GM03348 (cell line): Measurements from ENCODE around the gene QRICH2.
"Not testable (repeated sequence)": the region's sequence is repeated elsewhere in the genome, so short reads cannot be mapped to it uniquely, and the experiment has no call there.

Experiments
- DNase-seq: peaks from one replicate; pipeline ENCODE4 v3.0.0; 2012; ENCODE audit warnings: low spot score

QRICH2 gene

DNA sequence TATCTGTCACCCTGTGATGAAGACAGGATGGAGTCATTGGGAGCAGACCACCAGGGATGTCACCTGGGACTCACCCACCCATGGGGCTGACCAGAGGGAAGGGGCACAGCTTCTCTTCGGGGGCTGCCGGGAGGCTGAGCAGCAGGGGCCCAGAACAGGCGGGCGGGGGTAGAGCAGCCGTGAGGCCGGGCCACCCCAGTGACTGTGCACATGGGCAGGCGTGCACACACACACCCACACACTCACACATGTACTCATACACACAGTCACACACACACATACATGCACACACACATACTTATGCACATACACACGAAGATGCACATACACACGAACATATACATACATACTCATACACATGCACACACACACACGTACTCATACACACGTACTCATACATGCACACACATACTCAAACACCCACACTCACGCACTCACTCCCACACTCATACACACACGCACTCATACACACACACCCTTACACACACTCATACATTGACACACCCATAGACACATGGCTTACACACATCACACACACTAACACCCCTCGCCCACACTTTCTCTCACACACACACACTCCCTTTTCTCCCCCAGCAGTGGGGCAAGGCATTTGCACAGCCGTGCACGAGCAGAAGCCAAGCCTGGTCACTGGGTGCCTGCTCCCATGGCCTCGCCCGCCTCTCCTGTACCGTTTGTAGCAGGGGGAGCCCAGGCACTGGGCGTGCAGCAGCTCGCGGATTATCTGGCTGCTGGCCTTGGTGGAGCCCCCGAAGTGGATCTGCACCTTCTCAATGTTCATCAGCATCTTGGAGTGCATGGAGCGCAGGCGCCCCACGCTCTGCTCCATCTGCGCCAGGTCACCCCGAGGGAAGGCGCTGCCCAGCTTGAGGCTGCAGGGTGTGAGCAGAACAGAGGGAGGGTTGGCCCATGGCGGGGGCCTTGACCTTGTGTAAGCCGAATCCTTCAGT is 30.5 kb downstream of the QRICH2 start:
- DNase-seq = no peak

DNA sequence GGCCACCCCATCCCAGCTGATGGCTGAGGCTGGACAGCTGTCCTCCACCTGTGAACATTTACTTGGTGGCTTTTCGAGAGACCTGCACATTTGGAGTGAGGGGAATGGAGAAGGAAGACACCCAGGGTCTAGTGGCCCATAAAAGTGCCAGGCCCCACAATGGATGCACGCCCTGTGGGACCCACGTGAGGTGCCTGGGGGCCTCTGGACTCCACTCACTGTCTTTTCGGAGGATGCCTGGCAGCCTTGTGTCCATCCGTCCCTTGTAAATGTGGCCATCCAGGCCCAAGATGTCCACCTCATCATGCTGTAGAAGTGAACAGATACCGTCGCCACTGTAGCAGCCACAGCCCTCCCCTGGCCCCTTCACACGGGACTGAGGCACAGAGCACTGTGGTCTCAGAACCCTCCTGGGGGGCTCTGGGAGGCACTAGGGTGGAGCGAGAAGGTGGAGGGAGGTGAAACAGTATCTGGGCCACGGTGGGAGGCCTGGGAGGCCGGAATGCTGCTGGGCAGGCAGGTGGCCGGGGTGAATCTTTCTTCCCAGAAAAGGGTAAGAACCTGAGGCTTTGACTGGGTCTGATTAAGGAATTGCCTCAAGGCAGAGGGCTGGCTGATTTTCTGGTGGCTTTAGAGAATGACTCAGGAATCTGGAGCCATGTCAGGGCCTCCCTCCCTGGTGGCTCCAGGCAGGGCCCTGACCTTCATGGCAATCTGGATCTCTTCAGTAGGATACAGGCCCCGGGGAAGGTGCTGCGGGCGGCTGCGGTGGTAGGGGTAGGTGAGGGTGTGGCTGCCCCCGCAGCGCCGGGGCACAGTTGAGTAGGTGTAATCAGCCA is 31.4 kb downstream of the QRICH2 start:
- peak; percentile 62 for DNase-seq

DNA sequence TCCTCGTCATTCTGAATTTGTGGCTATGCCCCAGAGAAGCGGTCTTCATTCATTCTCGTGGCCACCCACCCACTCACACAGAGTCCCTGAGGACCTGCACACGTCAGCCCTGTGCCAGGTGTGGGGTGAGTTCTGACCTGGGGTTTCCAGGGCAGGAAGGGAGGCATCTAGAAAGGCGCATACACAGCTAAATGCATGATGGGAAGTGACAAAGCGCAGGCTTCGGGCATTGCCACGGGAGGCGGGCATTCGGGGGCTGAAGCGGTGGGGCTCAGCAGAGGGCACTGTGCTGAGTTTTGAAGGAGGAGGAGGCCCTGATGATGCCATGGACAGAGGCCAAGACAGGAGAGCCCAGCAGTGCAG is 32.0 kb downstream of the QRICH2 start:
- DNase-seq = no peak

DNA sequence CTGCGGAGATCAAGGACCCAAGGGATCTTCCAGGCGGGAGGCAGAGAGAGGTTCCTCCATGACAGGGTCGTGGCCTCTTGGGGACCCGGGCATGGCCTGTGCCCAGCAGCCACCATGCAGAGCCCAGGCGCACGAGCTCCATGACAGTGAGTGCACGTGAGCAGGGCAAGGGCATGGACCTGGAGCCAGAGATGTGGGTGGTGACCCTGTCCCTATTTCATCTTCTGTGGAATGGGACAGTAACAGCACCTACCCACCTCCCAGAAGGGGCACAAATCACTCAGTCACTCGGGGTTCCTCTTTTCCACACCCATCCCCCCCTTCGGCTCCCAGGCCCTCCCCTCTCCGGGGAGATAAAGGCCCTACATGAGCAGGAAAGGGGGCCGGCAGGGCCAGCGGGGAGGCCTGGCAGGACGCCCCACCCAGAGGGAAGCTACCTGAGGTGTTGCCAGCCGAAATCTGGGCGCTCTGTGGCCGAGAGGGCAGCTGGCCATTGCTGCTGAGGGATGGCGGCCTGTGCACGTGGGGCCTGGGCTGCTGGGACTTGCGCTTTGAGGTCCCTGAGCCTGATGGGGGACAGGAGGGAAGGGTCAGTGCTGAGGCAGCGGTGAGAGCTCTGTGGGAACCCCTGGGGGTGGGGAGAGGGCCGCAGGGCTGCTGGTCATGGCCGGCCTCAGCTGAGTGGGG is 32.6 kb downstream of the QRICH2 start:
- no peak for DNase-seq

DNA sequence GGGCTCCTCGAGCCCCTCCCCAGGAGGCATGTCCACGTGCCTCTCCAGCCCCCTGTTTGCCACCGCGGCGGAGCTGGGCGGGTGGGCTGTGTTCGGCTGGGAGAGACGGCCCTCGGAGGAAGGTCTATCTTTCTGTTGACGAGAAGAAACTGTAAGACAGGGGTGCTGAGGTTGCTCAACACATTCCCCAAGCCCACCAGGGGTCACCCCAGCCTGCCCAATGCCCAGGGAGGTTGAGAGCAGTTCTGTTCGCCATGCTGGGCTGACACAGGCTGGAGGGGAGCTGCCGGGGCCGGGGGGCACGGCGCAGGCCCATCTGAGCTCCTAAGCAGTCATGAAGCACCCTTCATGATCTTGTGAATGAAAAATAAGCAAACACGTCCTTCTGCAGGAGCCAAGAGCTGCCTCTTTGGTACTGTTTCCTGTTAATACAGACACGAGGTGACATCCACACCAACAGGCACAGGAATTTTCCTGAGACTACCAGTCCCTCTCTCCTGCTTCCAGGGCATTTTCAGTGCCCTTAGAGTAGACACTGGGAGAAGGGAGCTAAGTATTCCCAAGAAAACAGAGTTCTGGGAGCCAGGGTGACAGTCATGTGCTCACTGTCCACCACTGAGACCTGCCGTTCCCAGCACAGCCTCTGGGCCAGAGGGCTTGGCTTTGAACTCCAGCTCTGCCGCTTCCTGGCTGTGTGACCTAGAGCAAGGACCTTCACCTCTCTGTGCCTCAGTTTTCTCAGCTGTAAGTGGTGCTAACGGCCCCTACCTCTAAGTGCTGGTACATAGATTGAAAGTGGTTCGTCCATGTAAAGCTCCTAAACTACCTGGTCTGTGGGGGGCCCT is 33.7 kb downstream of the QRICH2 start:
- no peak for DNase-seq

DNA sequence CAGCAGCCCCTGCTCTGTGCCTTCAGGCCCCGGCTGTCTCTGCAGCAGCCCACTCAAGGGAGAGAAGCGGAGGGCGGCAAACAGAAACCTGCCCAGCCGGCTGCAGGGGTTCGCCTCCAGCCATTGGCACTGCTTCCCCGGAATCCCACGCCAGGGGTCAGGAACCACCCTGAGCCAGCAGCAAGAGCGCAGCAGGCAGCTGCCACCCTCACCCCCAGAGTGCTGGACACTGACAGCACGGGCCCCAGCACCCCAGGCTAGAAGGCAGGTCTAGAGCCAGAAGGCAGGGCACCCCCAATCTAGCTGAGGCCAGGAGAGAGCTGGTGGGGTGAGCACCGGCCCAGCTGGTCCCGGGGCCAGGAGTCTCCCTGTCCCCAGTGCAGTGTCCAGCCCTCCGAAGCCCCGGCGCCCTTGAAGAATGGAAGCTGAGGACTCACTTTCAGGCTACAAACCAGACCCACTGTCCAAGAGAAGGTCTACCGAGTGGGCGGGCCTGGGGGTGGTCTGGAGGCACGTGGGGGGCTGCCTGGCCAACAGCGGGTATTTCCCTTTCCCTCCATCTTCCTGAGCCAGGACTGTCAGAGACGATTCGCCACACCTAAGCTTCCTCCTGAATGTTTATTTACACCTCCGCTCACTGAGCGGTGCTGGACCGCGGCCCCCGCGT is 34.5 kb downstream of the QRICH2 start:
- no peak for DNase-seq

DNA sequence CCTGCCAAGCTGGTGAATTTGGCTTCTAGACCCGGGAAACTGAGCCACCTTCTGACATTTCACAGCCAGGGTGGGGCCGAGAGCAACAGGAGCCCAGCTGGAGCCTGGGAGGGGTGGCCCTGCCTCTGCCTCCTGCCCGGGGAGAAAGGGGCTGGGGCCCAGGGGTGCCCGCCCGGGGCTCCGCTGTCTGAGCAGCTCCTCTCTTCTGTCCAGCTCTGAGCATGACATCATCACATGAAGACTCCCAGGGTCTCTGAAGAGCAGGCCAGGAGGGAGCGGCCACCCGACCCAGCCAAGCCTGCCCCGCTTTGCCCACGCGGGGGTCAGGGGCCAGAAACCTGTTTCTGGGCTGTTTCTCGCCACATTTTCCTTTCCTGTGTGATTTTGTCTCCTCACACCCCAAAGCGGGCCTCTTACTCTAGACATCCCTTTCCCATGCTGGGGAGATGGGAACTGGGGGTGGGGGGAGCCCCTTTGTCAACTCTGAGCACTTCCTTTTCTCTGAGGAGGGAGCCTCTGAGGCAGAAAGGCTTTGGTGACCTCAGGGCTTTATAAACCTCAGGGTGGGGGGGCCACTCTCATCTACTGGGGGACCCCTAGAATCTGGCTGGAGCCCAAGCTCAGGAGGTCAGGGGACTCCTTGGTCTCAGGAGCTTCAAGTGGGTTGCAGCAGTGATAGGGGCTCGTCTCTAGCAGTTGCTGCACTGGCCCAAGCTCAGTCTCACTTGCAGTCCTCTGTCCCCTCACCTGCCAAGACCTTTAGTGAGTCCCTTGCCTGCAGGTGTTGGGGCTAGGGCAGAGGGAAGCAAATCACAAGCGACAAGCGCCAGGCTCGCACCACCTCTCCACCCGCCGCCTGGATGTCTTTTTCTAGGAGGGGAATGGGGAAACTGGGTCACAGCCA is 35.3 kb downstream of the QRICH2 start:
- no peak for DNase-seq

DNA sequence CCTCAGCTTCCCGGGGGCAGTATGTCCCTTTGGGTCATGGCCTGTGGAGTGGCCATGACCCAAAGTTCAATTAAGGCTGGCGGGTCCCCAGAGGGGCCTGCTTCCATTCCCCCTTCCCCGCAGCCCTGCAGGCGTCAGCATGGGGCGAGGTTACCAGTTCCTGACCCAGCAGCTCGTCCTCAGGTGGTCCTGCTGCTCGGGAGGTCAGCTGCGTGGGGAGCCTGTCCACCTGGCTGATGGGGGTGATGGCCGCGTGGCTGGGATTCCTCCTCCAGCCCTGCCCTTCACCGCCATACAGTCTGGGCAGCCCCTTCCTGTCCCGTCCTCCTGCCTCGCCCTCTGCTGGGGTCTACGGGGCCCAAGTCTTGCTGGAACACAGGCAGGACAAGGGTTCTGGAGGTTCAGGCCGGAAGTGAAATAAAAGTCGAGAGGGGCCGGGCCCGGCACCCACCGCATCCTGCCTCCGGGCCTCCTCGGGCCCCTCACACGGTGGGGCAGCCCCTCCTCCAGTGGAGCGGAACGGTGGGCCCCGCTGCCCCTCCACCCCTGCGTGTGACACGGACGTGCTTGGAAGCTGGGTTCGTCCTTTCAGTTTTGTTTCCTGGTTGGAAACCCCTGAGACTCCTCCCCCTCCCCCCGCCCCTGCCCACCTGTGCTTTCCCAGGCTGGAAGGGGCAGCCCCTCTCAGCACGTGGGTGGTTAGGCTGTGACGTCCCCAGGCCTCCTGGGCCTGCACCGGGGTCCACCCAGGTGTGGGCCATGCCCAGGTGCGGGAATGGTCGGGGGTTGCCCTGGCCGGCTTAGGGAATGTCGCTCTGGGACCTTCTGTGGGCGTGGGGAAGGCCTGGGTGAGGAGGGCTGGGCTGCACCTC is 36.2 kb downstream of the QRICH2 start:
- DNase-seq = no peak

DNA sequence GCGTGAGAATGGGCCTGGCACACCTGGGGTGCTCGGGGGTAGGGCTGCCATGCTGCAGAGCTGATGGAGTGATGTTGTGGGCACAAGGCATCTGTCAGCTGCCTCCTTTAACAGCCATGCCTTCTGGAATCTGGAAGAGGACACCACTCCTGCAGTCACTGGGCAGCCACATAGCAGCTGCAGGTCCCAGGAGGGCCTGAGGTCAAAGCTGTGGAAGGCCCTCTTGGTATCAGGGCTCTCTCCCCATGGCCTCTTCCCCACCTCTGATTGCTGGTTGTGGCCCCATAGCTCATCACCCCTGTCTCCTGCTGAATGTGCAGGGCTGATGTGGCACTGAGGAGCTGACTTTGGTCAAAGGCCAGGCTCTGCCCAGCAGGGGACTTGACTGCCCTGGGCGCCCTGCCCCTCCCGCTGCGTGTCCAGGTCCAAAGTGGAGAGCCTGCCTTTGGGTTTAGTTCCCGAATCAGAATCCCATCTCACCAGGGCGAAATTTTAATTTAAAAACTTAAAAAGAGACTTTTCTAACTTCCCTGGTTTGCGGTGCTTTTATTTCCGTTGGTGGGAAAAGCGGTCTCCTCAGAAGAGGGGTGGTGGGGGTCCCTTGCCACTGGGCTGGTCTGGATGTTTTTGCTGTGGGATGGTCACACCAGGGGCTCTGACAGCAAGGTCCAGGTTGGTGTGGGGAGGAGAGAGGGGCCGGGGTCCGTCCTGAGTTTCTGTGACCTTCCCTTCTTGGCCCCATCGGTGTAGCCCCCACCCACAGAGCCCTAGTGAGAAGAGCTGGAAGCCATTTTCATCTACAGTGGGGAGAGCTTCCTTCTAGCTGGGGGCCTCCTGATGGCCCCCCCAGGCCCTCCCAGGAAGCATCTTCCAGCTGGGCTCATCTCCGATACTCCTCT is 37.1 kb downstream of the QRICH2 start:
- no peak for DNase-seq

DNA sequence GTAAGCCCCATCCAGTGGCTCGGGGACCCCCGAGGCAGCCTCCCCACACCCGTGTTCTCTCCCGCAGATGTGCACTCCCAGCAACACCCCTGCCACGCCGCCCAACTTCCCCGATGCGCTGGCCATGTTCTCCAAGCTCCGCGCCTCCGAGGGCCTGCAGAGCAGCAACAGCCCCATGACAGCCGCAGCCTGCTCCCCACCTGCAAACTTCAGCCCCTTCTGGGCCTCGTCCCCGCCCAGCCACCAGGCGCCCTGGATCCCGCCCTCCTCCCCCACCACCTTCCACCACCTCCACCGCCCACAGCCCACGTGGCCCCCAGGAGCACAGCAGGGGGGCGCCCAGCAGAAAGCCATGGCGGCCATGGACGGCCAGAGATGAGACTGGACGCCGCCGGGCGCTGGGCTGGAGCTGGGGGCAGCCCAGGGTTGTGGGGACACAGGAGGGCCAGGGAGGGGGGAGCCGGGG is 37.9 kb downstream of the QRICH2 start:
- no peak for DNase-seq

DNA sequence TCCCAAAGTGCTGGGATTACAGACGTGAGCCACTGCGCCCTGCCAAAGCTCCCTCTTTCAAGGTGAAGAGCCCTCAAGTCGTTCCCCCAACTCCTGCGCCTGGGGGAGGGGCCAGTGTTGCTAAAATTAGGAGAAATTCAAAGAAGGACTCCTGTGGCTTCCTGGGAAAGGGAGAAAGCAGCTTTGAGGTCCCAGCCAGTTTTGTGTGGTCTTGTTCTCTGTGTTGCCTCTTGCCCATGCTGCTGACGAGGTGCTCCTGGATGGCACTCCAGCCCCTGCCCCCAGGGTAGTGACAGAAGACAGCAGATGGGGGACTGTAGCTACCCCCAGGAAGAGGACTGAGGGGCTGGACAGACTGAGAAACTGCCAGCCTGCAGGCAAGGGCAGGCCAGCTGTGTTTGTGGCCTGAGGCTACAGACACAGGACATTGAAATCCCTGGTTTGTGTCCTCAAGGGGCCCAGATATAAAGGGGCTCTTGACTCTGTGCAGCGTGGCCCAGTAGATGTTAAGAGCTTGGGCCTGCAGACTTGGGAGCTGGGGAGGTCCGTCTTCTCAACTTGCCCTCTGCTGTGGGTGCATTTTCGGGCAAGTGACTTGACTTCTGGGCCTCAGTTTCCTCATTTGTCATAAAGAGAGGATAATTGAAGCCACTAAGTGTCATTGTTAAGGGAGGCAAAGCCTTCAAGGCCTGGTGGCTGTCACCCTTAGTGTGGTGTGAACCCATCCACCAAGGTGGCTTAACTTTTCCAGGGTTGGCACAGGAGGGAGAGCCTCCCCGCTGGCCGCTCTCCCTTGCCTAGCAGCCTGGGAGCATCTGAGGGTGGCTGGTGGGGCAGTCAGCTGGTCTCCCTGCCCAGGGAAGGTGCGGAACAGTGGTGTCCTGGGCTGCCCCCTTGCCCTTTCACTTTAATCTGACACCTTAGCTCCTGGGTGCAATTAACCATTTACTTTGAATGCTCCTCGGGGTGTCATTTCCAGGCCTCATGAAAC is 38.8 kb downstream of the QRICH2 start:
- no peak for DNase-seq

DNA sequence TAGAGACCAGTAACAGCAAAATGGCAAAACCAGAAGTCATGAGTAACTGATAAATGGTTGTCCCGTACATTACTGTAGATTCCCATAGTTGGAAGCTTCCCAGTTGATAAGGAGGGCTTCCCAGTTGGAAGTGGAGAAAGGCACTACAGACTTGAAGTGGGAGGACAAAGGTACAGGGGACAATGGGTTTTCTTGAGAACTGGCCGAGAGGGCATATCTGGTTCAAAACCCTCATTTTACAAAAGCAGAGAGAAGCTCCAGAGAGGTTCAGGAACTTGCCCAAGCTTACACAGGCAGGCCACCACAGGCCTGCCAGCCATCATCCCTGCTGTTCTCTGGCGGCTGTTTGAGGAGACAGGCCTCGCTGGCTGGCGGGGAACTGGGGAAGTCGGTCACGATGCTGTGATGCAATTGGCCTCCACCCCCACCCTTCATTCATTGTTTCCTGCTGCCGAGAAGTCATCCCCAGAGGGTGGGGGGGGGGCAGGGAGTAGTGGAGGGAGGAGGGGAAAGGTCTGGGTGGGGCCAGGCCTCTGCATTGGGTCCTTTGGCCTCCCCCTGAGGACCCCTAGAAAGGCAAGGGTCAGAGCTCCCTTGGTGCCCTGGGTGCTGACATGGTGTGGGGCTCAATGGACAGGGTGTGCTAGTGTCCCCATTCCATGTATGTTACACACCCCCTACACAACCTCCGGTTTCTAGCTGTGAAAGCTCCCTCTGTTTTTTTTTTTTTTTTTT is 39.9 kb downstream of the QRICH2 start:
- peak; percentile 83 for DNase-seq

DNA sequence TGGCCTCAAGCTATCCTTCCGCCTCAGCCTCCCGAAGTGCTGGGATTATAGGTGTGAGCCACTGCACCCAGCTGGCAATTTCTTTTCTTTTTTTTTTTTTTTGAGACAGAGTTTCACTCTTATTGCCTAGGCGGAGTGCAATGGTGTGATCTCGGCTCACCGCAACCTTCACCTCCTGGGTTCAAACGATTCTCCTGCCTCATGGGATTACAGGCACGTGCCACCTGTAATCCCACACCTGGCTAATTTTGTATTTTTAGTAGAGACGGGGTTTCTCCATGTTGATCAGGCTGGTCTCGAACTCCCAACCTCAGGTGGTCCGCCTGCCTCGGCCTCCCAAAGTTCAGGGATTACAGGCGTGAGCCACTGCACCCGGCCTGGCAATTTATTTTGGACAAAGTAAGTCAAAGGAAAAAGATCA is 40.5 kb downstream of the QRICH2 start:
- not testable (repeated sequence) for DNase-seq

DNA sequence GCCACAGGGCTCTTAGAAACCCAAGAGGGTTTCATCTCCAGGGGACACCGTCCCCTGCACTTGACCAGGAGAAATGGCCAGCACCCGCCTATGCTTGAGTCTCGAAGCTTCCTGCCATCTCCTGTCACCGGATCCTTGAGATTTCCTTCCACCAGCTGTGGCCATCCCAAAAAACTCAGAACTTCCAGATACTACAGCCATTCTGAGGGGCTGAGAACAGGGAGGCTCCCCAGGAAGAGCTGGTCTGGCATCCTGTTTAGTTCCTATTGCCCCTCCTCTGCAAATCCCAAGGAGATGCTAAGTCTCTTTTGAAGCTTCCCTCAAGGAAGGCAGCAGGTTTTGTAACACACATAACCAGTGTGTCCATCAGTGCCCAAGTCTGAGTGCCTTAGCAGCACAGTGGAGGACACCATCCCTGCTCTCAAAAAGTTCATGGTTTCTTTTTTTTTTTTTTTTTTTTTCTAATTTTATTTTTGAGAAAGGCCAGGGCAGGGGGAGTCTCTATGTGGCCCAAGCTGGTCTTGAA is 41.0 kb downstream of the QRICH2 start:
- DNase-seq = peak; percentile 3

DNA sequence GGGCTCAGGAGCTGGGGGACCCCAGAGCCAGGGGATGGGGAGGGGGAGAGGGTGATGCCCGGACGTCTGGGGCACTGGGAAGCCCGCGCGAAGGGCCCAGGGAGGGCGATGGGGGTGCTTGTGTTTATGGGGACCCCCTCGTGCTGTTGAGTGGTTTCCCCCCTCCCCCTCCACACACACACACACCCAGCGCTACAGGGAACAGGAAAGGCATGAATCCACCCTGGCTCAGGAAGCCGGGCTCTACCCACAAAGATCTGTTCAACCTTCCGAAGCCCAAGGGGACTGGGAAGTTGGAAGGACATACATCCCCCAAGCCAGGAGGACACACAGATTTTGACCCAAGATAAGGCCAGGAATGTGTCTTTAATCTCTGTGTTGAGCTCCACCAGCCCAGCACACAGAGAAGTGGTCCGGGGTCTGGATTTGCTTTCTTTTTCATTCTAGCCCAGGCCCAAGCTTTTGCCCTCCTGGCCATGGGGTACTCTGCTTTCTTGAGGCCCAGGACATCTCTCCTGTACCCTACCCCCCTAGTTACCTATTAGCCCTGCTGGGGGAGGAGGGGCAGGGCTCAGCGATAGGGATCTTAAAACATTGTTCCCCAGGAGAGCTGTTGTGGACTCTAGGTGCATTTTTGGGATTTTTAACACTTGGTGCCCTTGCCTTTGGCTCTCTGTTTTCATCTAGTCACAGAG is 41.7 kb downstream of the QRICH2 start:
- DNase-seq = peak; percentile 39
